Right lung (tissue), 5 donors: Measurements from ENCODE around the gene TPK1. TPM values are rescaled to one million over a fixed set of nuclear protein-coding genes. Genes with fewer than 3 reads are reported as not detected.
A peak's percentile ranks its signal among the peaks of the same experiment; 100 is the strongest.
"Not testable (repeated sequence)": the region's sequence is repeated elsewhere in the genome, so short reads cannot be mapped to it uniquely, and the experiment has no call there.

Experiments
- DNase-seq, 2 donors: peaks; one replicate each; pipeline ENCODE4 v3.0.0-alpha.2; 2013
- polyA plus RNA-seq, 5 donors: library from polyadenylated mRNA; unstranded; fragments of 120-200 nt; gene quantifications; one replicate each; pipeline versions ENCODE4 v1.2.1 to v1.2.3, GENCODE V29; 2013; ENCODE audit warnings: inconsistent platforms in 1 of 5, low replicate concordance in 1 of 5; ENCODE audit not compliant: insufficient read length in 5 of 5, insufficient read depth in 1 of 5

TPK1 gene
- polyA plus RNA-seq, 5 donors: 3.2 to 6.0 (median 4.9) TPM

DNA sequence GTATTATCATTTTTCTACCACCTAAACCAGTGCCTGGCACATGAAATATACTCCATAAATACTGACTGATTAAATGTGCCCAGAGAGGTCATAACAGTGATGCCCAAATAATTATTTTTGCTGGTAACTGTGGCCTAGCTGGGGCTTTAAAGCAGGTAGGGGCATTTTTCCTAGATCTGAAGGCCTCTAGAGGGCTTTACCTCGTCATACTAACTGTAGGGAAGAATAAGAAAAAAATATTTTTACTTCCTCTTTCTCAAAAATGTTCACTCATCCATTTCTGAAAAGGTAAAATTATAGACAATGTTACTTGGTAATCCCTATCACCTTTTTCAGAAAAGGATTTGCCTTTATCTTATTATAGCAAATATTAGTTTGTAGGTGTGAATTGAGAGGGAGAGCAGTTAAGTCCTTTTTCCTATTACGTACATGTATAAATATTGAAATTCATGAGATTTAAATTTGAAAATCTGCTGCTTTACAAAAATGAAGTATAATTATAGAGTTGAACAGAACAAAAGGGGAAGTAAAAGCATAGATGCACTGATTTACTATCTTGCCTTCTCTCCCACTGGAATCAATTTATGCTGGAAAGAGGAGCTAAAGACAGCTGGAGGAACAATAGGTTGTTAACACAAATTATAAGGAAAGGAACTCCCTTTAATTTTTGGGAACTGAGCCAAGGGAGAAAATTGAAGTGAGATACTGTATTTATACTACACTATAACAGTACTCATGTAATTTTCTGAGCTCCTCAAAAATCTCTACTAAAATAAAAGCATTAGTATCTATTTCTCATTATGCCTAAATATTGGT, 360.8 kb downstream of the TPK1 start:
- DNase-seq: no peak

DNA sequence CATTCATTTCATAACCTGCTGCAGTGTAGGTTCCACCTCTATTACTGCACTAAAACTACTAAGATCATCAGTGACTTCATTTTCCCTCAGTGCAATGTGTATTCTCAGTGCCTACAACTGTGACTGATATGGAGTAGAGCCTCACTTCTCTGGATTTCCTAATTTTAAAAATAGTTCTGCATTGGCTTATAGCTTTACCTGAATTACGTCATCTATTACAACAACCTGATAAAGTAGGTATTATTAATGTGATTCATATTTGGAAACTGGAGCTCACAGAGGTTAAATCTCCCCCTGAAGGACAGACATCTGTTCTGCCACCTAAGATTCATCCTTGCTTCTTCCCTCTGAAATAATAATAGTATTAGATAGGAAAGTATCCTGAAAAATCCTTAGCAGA, 361.5 kb downstream of the TPK1 start:
- no peak for DNase-seq

DNA sequence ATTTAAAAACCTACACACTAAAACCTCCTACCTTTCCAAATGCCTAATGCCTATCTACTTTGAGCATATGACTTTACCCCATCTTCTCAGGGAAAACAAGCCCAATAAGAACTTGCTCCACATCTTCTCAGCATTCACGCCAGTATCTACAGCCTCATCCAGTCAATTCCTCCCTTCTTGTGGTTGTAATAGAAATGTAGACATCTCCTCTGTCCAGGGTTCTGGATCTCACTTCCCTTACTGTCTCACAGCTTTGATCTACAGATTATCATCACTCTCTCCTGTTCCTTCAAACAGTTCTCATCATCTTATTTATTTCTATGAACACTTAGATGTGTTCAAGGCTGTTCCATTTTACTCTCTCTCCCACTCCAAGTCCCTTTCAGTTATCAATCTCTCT, 361.9 kb downstream of the TPK1 start:
- no peak for DNase-seq

DNA sequence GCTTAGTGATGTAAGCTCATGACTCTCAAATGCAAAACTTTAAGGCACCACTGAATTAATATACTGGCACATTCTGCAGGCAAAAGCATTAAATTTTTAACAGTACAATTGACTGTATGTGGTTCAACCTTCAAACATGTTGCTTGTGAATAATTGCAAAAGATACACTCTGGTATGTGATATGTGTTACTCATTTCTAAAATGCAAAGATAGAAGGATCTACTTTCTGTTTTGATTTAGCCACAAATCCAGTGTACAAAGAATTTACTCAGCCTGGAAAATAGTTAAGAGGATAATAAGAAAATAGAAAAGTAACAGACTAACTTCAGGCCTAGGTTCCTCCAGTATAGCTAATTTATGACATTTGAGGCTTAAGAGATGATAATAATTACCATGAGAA, 365.8 kb downstream of the TPK1 start:
- no peak for DNase-seq

DNA sequence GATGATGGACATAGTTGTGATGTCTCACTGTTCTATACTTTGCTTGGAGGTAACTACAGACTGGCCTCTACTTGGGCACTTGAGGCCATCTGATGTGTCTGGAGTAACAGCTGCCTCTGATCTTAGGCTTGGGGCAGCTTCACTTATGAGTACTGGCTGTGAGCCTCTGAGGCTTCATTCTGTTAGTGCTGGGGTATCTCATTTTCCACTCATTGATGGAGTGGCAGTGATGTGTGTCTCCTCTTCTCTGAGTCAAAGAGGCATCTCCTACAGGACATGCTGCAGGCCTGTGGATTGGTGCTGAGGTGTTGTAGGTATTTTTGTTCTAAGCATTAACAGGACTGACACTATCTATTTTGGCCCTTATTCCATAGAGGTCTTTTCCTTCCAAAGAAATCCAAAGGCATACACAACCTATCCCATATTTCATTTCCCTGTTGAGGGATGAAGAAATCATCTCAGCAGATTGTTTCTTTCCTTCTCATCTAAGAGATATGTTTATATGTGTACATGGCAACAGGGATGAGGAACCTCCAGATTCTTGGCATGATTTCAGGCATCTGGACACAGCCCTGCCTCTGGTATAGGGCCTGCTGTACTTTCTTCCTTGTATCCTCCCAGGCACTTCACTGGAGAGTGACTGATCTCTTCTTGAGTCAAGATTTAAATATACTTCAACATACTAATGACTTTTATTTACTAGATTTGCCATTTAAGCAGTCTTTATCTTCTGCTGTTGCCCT, 366.7 kb downstream of the TPK1 start:
- peak; percentile 34 to 40 for DNase-seq

DNA sequence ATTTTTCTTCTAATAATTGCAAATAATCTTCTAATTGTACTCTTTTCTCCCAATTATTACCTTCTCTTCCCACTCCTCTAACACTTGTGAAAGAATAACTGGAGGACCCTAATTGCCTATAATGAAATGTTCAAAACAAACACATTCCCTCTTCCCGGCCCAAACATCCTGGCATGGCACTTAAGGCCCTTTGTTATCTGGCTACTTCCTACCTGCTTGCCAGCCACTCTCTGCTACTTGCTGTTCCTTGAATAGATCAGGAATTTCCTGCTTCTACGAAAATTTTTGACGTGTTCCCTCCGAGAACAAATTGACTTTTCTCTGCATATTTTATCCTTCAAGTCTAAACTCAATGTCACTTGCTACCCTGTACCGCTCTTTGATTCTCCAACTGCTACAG, 376.2 kb downstream of the TPK1 start:
- DNase-seq: no peak

DNA sequence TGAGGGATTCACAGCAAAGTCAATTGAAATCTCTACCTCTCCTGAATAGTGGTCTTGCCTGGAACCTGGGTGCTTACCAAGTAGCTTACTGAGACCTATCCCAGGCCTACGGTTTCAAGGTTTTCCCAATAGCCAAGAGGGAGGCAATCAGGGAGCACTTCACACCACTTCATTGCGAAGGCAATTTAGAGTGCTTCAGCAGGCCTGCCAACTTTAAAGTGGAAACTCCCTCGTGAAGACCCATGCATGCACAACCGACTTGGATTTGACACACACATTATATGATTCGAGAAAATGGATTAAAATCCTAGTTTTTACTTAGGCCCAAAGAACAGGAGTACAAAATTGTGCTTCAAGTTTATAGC, 380.8 kb downstream of the TPK1 start:
- no peak for DNase-seq

DNA sequence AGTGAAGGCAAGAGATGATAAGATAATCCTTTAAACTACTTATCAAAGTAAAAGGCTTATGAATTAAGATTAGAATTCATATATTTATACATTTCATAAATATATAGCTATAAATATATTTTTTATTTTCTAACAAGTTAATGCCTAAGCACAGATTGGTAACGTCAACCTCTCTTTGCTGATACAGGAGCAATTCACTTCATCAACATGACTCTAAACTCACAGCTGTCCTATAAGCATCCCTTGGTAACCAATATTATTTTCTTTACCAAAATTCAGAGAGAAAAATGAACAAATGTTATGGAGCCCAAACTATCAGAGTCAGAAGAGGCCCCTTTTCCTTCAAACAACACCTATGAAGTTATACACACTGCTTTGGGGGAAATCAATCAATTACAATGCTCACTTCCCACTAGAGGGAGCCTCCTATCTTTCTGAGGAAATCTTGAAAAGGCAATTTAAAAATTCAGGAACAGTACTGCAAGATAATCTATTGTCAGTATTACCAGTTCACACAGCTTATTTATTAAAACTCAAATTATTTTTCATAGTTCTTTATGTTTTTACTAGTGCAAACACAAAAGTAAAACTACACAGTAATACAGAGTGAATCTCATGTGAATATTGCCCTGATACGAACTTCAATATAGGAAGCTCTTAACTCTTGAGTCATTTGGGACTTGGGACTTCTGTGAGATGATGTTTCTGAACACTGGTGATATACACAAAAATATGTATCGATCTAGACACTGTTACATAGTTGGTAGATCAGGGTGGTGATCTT, 381.4 kb downstream of the TPK1 start:
- DNase-seq: no peak

DNA sequence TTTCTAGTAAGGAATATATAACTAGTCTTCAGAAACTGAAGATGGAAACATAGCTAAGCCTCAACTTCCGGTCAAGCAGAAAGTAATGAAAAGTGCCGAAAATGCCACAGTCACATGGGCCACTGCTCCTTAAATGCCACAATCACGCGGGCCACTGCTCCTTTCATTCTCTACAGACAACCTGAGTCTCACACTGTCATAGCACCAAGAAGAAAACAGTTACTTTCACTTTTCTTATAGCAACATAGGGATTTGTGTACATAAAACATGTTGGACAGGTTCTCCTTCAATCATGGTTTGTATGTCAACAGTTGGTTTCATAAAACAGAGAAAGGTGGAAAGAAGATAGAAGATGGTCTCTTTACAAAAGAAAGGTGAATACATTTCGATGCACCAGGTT, 383.8 kb downstream of the TPK1 start:
- DNase-seq: no peak

DNA sequence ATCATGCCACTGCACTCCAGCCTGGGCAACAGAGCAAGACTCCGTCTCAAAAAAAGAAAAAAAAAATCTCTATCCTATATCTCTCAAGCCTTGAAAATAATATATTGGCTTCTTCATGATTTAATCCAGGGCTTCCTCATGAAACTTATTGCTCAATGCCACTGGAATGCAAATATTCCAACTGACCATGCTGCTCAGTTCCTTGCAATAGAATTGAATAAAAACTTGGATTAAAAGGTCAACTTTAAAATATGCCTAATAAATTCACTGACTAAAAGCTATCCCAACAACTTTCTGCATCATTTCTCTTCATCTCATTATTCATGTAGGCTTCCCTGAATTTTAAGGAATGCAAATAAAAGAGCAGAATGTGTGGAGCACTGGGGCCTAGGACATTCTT, 390.3 kb downstream of the TPK1 start:
- no peak for DNase-seq

DNA sequence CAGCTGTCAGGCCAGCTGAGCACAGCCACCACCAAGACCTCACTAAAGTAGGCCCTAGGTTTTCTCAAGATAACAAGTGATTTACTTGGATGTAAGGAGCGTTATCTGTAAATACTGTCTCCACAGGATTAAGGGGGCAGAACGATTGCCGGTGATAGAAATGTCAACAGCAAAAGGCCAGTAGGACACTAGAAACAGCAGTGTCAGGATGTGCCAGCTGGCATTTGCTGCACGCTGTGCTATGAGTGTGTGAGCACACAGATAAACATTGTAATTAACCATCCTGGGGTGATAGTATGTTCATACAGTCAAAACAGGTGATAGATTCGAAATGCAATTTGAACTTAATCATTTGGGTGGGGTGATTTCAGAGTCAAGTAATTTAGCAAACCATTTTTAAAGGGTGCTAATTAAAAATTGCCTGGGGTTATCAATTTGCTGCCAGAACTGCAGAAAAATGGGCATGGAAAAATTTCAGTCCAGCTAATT, 396.1 kb downstream of the TPK1 start:
- DNase-seq: no peak

DNA sequence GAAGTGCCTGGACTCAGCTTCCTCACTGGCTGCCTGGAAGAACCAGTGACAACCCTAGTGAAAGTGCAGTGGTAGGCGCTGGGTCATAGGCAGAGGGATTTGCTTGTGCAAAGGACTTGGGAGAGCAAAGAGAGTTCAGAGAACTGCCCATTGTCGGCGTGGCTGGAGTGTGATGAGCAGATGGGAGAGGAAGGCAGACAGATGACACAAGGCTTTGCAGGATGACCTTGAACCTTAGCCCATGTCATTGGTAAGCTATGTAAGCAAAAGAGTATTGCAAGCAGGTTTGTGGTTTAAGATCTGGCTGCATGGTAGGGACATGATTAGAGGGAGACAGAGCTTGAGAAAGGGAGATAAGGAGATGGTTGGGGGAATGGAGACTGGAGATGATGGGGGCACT, 397.1 kb downstream of the TPK1 start:
- DNase-seq: no peak

DNA sequence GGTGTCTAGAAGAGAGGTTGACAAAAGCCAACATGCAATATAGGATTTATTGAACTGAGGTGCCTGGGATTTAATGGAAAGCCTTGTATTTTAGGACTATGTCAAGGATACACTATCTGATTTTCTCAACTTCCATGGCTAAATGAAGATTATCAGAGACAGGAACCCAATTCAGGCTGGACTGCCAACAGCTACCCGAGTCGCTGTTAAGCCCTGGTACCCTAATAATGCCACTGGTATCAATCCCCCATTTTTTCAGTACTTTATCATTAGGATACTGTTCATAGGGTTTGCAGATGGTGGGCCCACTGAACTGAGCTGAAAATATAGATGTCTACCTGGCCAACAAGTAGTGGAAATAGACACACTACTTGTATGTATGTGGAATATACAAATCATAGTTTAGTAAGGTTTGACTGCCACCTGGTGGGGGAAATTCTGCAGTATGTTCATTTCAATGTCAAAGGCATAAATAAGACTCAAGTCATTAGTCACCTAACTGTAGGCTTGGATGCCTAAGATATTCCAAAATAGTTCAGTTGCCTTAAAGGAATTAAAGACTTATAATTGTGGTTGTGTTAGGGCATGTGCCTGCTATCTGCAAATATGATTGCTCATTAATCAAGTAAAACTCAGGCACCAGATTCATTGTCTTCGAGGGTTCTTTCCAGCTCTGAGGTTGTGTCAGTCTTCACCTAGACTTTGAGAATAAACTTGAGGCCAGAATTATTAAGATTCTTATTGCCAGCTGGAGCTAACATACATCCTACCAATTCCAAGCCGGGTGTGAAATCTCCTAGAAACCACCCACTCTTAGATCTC, 398.3 kb downstream of the TPK1 start:
- DNase-seq: peak; percentile 52 to 65

DNA sequence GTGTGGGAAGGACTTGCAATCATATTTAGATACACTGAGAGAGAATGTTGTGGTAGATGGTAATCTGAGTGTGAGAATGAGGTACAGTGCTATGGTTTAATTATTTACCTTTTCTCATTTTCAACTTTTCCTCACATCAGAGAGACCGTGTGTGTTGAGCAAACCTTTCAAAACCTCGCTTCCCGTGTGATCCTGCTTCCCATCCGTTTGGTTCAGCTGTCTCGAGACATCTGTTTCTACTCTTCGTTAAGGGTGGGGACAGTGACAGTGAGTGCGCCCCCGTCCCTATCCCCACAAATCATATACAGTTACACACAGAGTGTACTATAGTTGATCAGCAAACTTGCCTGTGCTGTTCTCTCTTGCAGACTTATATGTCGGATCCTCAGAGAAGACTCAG, 399.4 kb downstream of the TPK1 start:
- DNase-seq: no peak

DNA sequence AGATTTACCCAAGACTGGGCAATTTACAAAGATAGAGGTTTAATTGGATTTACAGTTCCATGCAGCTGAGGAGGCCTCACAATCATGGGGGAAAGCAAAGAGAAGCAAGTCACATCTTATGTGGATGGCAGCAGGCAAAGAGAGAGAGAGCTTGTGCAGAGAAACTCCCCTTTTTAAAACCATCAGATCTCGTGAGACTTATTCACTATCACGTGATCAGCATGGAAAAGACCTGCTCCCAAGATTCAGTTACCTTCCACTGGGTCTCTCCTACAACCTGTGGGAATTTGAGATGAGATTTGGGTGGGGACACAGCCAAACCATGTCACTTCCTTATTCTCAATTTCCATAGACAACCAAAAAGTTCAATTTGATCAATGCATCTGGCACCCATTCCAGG, 407.4 kb downstream of the TPK1 start:
- no peak for DNase-seq

DNA sequence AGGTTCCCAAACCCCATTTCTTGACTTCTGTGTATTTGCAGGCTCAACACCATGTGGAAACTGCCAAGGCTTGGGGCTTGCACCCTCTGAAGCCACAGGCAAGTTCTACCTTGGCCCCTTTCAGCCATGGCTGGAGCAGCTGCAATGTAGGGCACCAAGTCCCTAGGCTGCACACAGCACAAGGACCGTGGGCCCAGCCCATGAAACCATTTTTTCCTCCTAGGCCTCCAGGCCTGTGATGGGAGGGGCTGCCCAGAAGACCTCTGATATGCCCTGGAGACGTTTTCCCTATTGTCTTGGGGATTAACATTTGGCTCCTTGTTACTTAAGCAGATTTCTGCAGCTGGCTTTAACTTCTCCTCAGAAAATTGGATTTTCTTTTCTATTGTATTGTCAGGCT, 408.3 kb downstream of the TPK1 start:
- DNase-seq: not testable (repeated sequence)

DNA sequence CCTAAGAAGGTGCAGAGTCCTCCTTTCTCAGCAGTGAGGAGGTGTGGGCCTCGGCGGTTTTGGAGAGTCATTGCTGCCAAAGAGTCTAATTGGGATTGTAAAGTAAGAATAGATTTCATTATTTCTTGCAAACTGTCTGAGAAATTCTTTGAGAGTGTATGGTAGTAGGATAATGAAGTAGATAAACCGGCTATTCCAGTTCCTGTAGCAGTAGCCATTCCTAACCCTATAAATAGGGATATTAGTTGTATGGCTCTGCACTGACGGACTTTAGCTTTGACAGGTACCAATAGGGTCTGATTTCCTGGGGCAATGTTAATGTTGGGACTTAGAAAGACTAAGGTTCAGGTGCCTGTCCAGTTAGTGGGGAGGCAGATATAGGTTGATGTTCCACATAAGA, 416.9 kb downstream of the TPK1 start:
- DNase-seq: not testable (repeated sequence)

DNA sequence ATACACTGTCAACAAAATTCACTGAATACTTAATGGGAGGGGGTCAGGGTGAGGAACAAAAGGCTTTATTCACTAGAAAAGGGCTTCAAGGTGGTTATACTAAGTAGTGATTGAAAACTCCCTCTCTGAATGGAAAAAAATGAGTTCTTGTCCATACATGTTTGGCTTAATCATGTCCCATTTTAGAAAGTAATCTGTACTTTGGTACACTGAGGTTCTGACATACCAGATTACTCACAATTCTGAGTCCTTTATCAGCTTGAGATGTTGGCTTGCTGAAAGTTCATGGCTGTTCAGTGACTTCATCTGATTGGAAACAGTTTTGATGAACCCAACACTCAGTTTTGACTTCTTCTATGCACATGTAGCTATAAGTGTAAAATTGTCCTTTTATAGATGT, 419.5 kb downstream of the TPK1 start:
- no peak for DNase-seq

DNA sequence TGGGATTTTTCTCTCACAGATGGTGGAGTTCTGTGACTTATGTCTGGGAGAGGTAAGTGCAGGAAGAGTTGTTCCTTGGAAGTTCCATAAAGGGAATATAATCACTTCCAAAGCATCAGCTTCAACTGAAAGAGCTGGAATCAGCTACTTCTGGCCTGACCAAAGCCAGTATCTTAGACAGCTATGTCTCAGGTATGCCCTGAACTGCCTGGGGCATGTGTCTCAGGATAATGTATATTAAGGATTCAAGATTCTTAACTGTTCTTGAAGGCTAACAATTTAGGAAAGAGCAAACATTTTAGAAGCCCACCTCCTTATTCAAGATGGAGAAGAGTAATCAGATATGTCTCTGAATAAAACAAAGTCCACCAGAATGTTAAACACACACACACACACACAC, 420.0 kb downstream of the TPK1 start:
- no peak for DNase-seq

DNA sequence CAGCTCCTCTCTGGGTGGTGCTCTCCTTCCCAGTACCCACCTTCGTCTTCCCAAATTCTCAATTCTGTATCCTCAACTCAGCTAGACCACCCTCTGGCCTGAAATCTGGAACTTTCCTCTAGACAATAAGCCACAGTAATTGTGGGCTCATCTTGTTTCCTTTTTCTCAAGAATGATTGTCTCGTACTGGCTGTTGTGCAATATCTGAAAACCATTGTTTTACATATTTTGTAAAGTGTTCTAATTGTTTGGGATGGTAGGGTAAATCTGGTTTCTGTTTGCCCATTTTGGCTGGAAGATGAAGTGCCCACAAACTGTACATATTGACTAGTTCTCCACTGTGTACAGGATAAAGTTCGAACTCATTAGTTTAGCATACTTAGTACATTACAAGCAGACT, 421.0 kb downstream of the TPK1 start:
- no peak for DNase-seq

DNA sequence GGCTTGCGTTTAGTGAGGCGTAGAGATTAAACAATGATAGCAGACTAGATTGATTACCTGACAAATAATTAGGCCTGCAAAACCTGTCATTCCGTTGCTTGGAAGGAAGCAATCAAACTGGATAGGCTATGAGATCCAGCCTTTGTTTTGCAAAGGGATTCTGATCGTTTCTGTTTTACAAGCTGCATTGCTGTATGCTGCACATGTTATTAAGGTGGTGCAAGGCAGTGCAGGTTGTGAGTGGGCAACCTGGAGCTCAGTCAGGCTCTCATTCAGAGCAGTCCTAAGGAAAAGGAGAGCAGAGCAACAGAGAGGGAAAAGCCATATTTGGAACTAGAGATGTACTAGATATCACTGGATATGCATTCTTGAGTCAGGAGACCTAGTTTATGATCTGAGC, 425.4 kb downstream of the TPK1 start:
- DNase-seq: no peak

DNA sequence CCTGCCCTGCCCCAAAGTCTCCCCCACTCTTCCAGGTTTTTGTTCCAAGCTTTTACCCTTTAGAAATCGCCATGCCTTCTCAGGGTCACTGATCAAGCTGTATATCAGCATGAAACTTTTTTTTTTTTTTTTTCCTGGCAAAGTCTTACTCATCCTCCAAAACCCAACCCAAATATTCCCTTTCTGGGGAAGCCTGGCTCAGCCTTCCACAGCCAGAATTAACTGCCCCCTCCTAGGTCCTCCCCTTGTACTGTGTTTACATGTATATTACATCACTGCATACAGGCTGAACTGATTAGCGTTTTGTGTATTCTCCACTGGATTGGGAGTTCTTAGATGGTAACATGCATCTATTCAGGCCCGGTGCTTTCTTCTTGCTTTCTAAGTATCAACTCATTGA, 427.7 kb downstream of the TPK1 start:
- DNase-seq: no peak
